Neural cell (in vitro differentiated cells): ENCODE measurements around the gene PTPRU. TPM values are rescaled to one million over a fixed set of nuclear protein-coding genes. Genes with fewer than 3 reads are reported as not detected.

ENCODE experiments used
- H2AFZ ChIP-seq: fragments of 200-600, 300-800 bp; sonication (generic), shearing (Covaris generic); 2 replicates; pipeline ENCODE4 v1.6.0; 2014; ENCODE audit warnings: low read depth, mild to moderate bottlenecking, antibody characterized with exemption, low read length, moderate library complexity
- H3F3A ChIP-seq: fragments of 200-600 bp; shearing (Covaris generic); 2 replicates; pipeline ENCODE4 v1.6.1; 2016; ENCODE audit warnings: mild to moderate bottlenecking, moderate library complexity, mixed read lengths, antibody characterized with exemption, low read length; ENCODE audit not compliant: insufficient read depth, poor library complexity, severe bottlenecking
- H3K27ac ChIP-seq: fragments of 200-600, 300-800 bp; sonication (generic), shearing (Covaris generic); 2 replicates; pipeline ENCODE4 v1.5.1; 2014; ENCODE audit warnings: mild to moderate bottlenecking, low read length, moderate library complexity
- H3K27me3 ChIP-seq: fragments of 300-800, 200-600 bp; sonication (generic), shearing (Covaris generic); 2 replicates; pipeline ENCODE4 v1.6.0; 2014; ENCODE audit warnings: mild to moderate bottlenecking, low read depth, low read length, moderate library complexity; ENCODE audit not compliant: insufficient read depth
- H3K36me3 ChIP-seq: fragments of 300-800, 200-600 bp; sonication (generic), shearing (Covaris generic); 2 replicates; pipeline ENCODE4 v1.5.1; 2014; ENCODE audit warnings: mild to moderate bottlenecking, antibody characterized with exemption, low read length, moderate library complexity; ENCODE audit not compliant: insufficient read depth
- H3K4me2 ChIP-seq: fragments of 300-800, 200-600 bp; sonication (generic), shearing (Covaris generic); 2 replicates; pipeline ENCODE4 v1.6.0; 2014; ENCODE audit warnings: mild to moderate bottlenecking, low read length
- H3K4me3 ChIP-seq: fragments of 300-800, 200-600 bp; sonication (generic), shearing (Covaris generic); 2 replicates; pipeline ENCODE4 v1.5.1; 2014; ENCODE audit warnings: mild to moderate bottlenecking, low read length, moderate library complexity
- H3K79me2 ChIP-seq: fragments of 200-600 bp; shearing (Covaris generic); replicated peaks from 2 replicates; pipeline ENCODE4 v1.6.0; 2014; ENCODE audit warnings: mild to moderate bottlenecking, low read length, moderate library complexity; ENCODE audit not compliant: insufficient read depth
- H3K9ac ChIP-seq: fragments of 300-800, 200-600 bp; sonication (generic), shearing (Covaris generic); 2 replicates; pipeline ENCODE4 v1.6.1; 2016; ENCODE audit warnings: mild to moderate bottlenecking, low read length, mixed read lengths
- H3K9me2 ChIP-seq: fragments of 200-600 bp; shearing (Covaris generic); 2 replicates; pipeline ENCODE4 v1.6.1; 2016; ENCODE audit warnings: mild to moderate bottlenecking, low read length, mixed read lengths; ENCODE audit not compliant: insufficient read depth
- H3K9me3 ChIP-seq: fragments of 200-600, 300-800 bp; sonication (generic), shearing (Covaris generic); 2 replicates; pipeline ENCODE4 v1.6.1; 2016; ENCODE audit warnings: mild to moderate bottlenecking, mixed run types, low read length, moderate library complexity, mixed read lengths
- H4K20me1 ChIP-seq: fragments of 200-600 bp; shearing (Covaris generic); 2 replicates; pipeline ENCODE4 v1.6.1; 2016; ENCODE audit warnings: mild to moderate bottlenecking, mixed run types; ENCODE audit not compliant: insufficient read depth
- CTCF ChIP-seq: fragments of 450-650 bp; IDR thresholded peaks from 2 replicates; pipeline ENCODE4 v1.5.1; 2014; ENCODE audit warnings: antibody characterized with exemption, mild to moderate bottlenecking, moderate library complexity; ENCODE audit not compliant: poor library complexity, severe bottlenecking
- EP300 ChIP-seq: fragments of 450-650 bp; conservative IDR thresholded peaks from 2 replicates; pipeline ENCODE4 v1.6.1; 2014; ENCODE audit warnings: antibody characterized with exemption, mild to moderate bottlenecking, moderate library complexity; ENCODE audit not compliant: poor library complexity, severe bottlenecking
- EZH2 ChIP-seq: fragments of 200-600, 300-800 bp; shearing (Covaris generic), sonication (generic); IDR thresholded peaks from 2 replicates; pipeline ENCODE4 v1.6.1; 2014; ENCODE audit warnings: antibody characterized with exemption, low read length, borderline replicate concordance, mild to moderate bottlenecking; ENCODE audit not compliant: insufficient read depth, poor library complexity, severe bottlenecking
- MXI1 ChIP-seq: fragments of 450-650 bp; conservative IDR thresholded peaks from 2 replicates; pipeline ENCODE4 v1.6.1; 2014; ENCODE audit warnings: antibody characterized with exemption, mild to moderate bottlenecking; ENCODE audit not compliant: poor library complexity, severe bottlenecking
- POLR2AphosphoS5 ChIP-seq: IDR thresholded peaks from 2 replicates; pipeline ENCODE4 v1.6.1; 2012
- RAD21 ChIP-seq: fragments of 450-650 bp; conservative IDR thresholded peaks from 2 replicates; pipeline ENCODE4 v1.6.1; 2014; ENCODE audit warnings: antibody characterized with exemption, mild to moderate bottlenecking, moderate library complexity
- SMC3 ChIP-seq: fragments of 450-650 bp; conservative IDR thresholded peaks from 2 replicates; pipeline ENCODE4 v1.6.1; 2014; ENCODE audit warnings: antibody characterized with exemption, mild to moderate bottlenecking, moderate library complexity; ENCODE audit not compliant: poor library complexity
- TAF1 ChIP-seq: IDR thresholded peaks from 2 replicates; pipeline ENCODE4 v1.6.1; 2012; ENCODE audit warnings: low read depth
- polyA plus RNA-seq: library from polyadenylated mRNA; depleted of rRNA; stranded (reverse); fragments of >200 nt; gene quantifications from 2 replicates; pipeline ENCODE4 v1.2.3, GENCODE V29; 2014
- TF ChIP-seq, protein P1 (sequence below): IDR thresholded peaks from 2 replicates; pipeline ENCODE4 v1.6.1; 2012; ENCODE audit warnings: borderline replicate concordance

The PTPRU gene
- polyA plus RNA-seq, 1 donor from 2014 or later, result 5.0 TPM

DNA sequence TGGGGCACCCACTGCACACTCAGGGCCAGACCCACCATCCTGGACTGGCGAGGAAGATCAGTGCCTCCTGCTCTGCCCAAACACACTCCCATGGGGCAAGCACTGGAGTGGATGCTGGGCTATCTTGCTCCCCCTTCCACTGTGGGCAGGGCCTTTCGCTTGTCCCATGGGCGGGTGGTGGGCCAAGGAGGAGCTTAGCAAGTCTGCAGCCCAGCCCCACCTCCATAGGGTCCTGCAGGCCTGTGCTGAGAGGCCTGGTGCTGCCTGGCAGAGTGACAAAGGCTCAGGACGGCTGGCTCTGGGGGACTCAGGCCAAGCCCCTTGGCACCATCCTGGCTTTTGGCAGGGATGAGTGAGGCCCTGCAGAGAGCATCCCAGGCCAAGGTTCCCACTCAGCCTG lies 89.4 kb downstream of the PTPRU start:
- Histone ChIP-seq H3K9me2 (no peaks in the 10 kb centered on the region), H3K9ac (no peak overlapping the region), H3K4me3 (no peak overlapping the region), H3K36me3 (no peaks in the 10 kb centered on the region), H3K27ac (no peak overlapping the region), H2AFZ (no peak overlapping the region), H4K20me1 (no peaks in the 10 kb centered on the region), H3K4me2 (no peak overlapping the region), H3K79me2 (no peaks in the 10 kb centered on the region), H3K9me3 (no peaks in the 10 kb centered on the region), H3F3A (no peaks in the 10 kb centered on the region), H3K27me3 (no peaks in the 10 kb centered on the region)
- TF ChIP-seq SMC3 (no peak), EZH2 (no peak), TAF1 (no peak), CTCF (no peak), RAD21 (no peak), MXI1 (no peak), POLR2AphosphoS5 (no peak), EP300 (no peak)
- TF ChIP-seq, protein P1, sequence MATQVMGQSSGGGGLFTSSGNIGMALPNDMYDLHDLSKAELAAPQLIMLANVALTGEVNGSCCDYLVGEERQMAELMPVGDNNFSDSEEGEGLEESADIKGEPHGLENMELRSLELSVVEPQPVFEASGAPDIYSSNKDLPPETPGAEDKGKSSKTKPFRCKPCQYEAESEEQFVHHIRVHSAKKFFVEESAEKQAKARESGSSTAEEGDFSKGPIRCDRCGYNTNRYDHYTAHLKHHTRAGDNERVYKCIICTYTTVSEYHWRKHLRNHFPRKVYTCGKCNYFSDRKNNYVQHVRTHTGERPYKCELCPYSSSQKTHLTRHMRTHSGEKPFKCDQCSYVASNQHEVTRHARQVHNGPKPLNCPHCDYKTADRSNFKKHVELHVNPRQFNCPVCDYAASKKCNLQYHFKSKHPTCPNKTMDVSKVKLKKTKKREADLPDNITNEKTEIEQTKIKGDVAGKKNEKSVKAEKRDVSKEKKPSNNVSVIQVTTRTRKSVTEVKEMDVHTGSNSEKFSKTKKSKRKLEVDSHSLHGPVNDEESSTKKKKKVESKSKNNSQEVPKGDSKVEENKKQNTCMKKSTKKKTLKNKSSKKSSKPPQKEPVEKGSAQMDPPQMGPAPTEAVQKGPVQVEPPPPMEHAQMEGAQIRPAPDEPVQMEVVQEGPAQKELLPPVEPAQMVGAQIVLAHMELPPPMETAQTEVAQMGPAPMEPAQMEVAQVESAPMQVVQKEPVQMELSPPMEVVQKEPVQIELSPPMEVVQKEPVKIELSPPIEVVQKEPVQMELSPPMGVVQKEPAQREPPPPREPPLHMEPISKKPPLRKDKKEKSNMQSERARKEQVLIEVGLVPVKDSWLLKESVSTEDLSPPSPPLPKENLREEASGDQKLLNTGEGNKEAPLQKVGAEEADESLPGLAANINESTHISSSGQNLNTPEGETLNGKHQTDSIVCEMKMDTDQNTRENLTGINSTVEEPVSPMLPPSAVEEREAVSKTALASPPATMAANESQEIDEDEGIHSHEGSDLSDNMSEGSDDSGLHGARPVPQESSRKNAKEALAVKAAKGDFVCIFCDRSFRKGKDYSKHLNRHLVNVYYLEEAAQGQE, result no peak

DNA sequence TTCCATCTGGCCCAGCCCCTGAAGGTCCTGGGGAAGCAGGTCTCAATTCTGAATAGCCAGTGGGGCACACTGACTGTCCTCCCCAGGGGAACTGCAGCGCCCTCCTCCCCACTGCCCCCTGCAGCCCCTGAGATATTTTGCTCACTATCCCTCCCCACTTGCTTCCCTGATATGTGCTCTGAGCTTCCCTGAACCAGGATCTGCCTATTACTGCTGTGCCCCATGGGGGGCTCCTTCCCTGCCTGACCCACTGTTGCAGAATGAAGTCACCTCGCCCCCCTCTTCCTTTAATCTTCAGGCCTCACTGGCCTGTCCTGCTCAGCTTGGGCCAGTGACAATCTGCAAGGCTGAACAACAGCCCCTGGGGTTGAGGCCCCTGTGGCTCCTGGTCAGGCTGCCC lies 89.8 kb downstream of the PTPRU start:
- no peaks in the 10 kb centered on the region for H3K9me2 ChIP-seq
- TF ChIP-seq CTCF (no peak), MXI1 (no peak), RAD21 (no peak), EP300 (no peak)
- H2AFZ ChIP-seq, result no peak overlapping the region
- H3K4me2 ChIP-seq, result no peak overlapping the region
- no peaks in the 10 kb centered on the region for H3K36me3 ChIP-seq
- H3F3A ChIP-seq, result no peaks in the 10 kb centered on the region
- no peaks in the 10 kb centered on the region for H4K20me1 ChIP-seq
- no peak overlapping the region for H3K9ac ChIP-seq
- H3K9me3 ChIP-seq, result no peaks in the 10 kb centered on the region
- no peaks in the 10 kb centered on the region for H3K79me2 ChIP-seq
- H3K27me3 ChIP-seq, result no peaks in the 10 kb centered on the region
- no peak overlapping the region for H3K4me3 ChIP-seq
- H3K27ac ChIP-seq, result no peak overlapping the region
